A549 (cell line): ENCODE results near the gene HSPG2. TPM values are rescaled to one million over a fixed set of nuclear protein-coding genes. Genes with fewer than 3 reads are reported as not detected.

Experiments
- ATAC-seq, 2 experiments: fragments of 200-7000 bp in 1 of 2; fragments of >200 bp in 1 of 2; cut with Nextera tagmentation in 1 of 2; cut with Tn5 transposase in 1 of 2; 3 replicates each; pipeline versions ENCODE4 v1.8.0 to v1.9.1; 2018 to 2020; ENCODE audit warnings: mild to moderate bottlenecking in 1 of 2, moderate library complexity in 1 of 2
- CTCF ChIA-PET: fragments of 300-600 bp; sonication (Branson Sonifier 250); formaldehyde crosslinking; extraction: SDS; loops from one replicate; lab custom pipeline; 2021; ENCODE audit warnings: antibody characterized with exemption, inconsistent platforms; lab: Yijun Ruan, JAX
- POLR2A ChIA-PET: fragments of 350-600 bp; formaldehyde crosslinking; extraction: SDS; loops from one replicate; lab custom pipeline; 2021; ENCODE audit warnings: antibody characterized with exemption, inconsistent platforms; lab: Yijun Ruan, JAX
- DNase-seq, 2 experiments: peaks; one replicate each; pipeline versions ENCODE4 v3.0.0 to v3.0.0-alpha.2; 2011 to 2016; ENCODE audit warnings: low read depth in 1 of 2, low spot score in 1 of 2
- FAIRE-seq: peaks from 2 replicates; lab custom pipeline; 2011; peaks lifted over from hg19 to GRCh38; lab: Jason Lieb, UNC
- H3K27ac ChIP-seq, 2 experiments: fragments of >200 bp; sonication (Bioruptor Twin); formaldehyde crosslinking; 3 replicates each; pipeline ENCODE4 v1.5.1; 2016 to 2017
- H3K4me1 ChIP-seq: fragments of >200 bp; sonication (Bioruptor Twin); formaldehyde crosslinking; 3 replicates; pipeline ENCODE4 v1.6.1; 2016
- H3K4me2 ChIP-seq: fragments of >200 bp; sonication (Bioruptor Twin); formaldehyde crosslinking; 3 replicates; pipeline ENCODE4 v1.6.1; 2016
- H3K4me3 ChIP-seq: fragments of >200 bp; sonication (Bioruptor Twin); formaldehyde crosslinking; 3 replicates; pipeline ENCODE4 v1.5.1; 2016
- H3K9me3 ChIP-seq: fragments of >200 bp; sonication (Bioruptor Twin); formaldehyde crosslinking; 3 replicates; pipeline ENCODE4 v1.6.1; 2016
- ATOH8 ChIP-seq: fragments of 250-450 bp; sonication (Bioruptor Pico); IDR thresholded peaks from 2 replicates; pipeline ENCODE4 v1.5.0; 2020; ENCODE audit warnings: low read depth, mild to moderate bottlenecking, moderate library complexity
- BCL3 ChIP-seq: fragments of >200 bp; sonication (Bioruptor Twin); formaldehyde crosslinking; IDR thresholded peaks from 3 replicates; pipeline ENCODE4 v1.6.1; 2016
- BHLHE40 ChIP-seq: IDR thresholded peaks from 2 replicates; pipeline ENCODE4 v1.6.1; 2012; ENCODE audit warnings: low read depth, low read length, inconsistent platforms
- CBX2 ChIP-seq: fragments of 200-600 bp; sonication (generic); IDR thresholded peaks from 2 replicates; pipeline ENCODE4 v1.6.1; 2016; ENCODE audit warnings: low read depth, mild to moderate bottlenecking, borderline replicate concordance
- CBX8 ChIP-seq: fragments of 200-600 bp; sonication (generic); IDR thresholded peaks from 2 replicates; pipeline ENCODE4 v1.6.1; 2016
- E2F6 ChIP-seq: IDR thresholded peaks from 2 replicates; pipeline ENCODE4 v1.6.1; 2012; ENCODE audit warnings: low read depth, borderline replicate concordance
- EHF ChIP-seq: fragments of 250-450 bp; sonication (Bioruptor Pico); IDR thresholded peaks from 2 replicates; pipeline ENCODE4 v1.5.0; 2020; ENCODE audit warnings: mild to moderate bottlenecking
- EP300 ChIP-seq, 2 experiments: fragments of >200 bp; sonication (Bioruptor Twin); formaldehyde crosslinking; IDR thresholded peaks; 2 replicates in 1 of 2; 3 replicates in 1 of 2; pipeline ENCODE4 v1.6.1; 2016 to 2017
- ESRRA ChIP-seq: fragments of 150-350 bp; IDR thresholded peaks from 2 replicates; pipeline ENCODE4 v1.6.1; 2014; ENCODE audit warnings: mild to moderate bottlenecking, low read length, borderline replicate concordance
- FOSL2 ChIP-seq, 2 experiments: fragments of 450-650 bp in 1 of 2; fragments of >200 bp in 1 of 2; sonication (Bioruptor Twin) in 1 of 2; formaldehyde crosslinking; IDR thresholded peaks; 2 replicates each; pipeline versions ENCODE4 v1.5.0 to v1.6.1; 2016 to 2020; ENCODE audit warnings: mild to moderate bottlenecking in 1 of 2, moderate library complexity in 1 of 2
- HDAC2 ChIP-seq: fragments of 200-600 bp; sonication (generic); IDR thresholded peaks from 2 replicates; pipeline ENCODE4 v1.6.1; 2016
- HOXB5 ChIP-seq: fragments of 250-450 bp; sonication (Bioruptor Pico); IDR thresholded peaks from 2 replicates; pipeline ENCODE4 v1.5.0; 2020; ENCODE audit warnings: mild to moderate bottlenecking, moderate library complexity
- MAFK ChIP-seq: fragments of 450-650 bp; IDR thresholded peaks from 2 replicates; pipeline ENCODE4 v1.6.1; 2014; ENCODE audit not compliant: partially characterized antibody
- MAZ ChIP-seq: fragments of 150-350 bp; IDR thresholded peaks from 2 replicates; pipeline ENCODE4 v1.6.1; 2014; ENCODE audit warnings: antibody characterized with exemption, low read depth, low read length, borderline replicate concordance
- NFE2L2 ChIP-seq: fragments of 150-350 bp; conservative IDR thresholded peaks from 2 replicates; pipeline ENCODE4 v1.6.1; 2014; ENCODE audit warnings: low read length
- NR3C1 ChIP-seq: fragments of >200 bp; sonication (Bioruptor Twin); formaldehyde crosslinking; IDR thresholded peaks from 3 replicates; pipeline ENCODE4 v1.6.1; 2017
- PHF8 ChIP-seq: fragments of 200-600 bp; sonication (generic); IDR thresholded peaks from 2 replicates; pipeline ENCODE4 v1.6.1; 2016; ENCODE audit warnings: low read depth, mild to moderate bottlenecking, antibody characterized with exemption, moderate library complexity, borderline replicate concordance
- RARB ChIP-seq: fragments of 250-450 bp; sonication (Bioruptor Pico); IDR thresholded peaks from 2 replicates; pipeline ENCODE4 v1.8.0; 2021; ENCODE audit warnings: mild to moderate bottlenecking, moderate library complexity
- REST ChIP-seq: fragments of 200-600 bp; sonication (generic); IDR thresholded peaks from 2 replicates; pipeline ENCODE4 v1.6.1; 2016; ENCODE audit warnings: antibody characterized with exemption, mild to moderate bottlenecking, moderate library complexity
- RFX5 ChIP-seq: fragments of 450-650 bp; IDR thresholded peaks from 2 replicates; pipeline ENCODE4 v1.7.1; 2014; ENCODE audit warnings: antibody characterized with exemption, mild to moderate bottlenecking, moderate library complexity
- TP53 ChIP-seq: fragments of 250-450 bp; sonication (Bioruptor Pico); IDR thresholded peaks from 2 replicates; pipeline ENCODE4 v1.5.0; 2021; ENCODE audit warnings: mild to moderate bottlenecking, moderate library complexity
- ZFP36 ChIP-seq: fragments of 450-650 bp; IDR thresholded peaks from 2 replicates; pipeline ENCODE4 v1.6.1; 2014; ENCODE audit warnings: borderline replicate concordance; ENCODE audit not compliant: partially characterized antibody
- ZNF302 ChIP-seq: fragments of 250-450 bp; sonication (Bioruptor Pico); IDR thresholded peaks from 2 replicates; pipeline ENCODE4 v1.9.0; 2021; ENCODE audit warnings: inconsistent platforms, mild to moderate bottlenecking, moderate library complexity
- WGBS: methylation state at CpG from one replicate; pipeline ENCODE4 v1.1.6; 2017; ENCODE audit errors: missing lambda C conversion rate; 5-methylcytosine and 5-hydroxymethylcytosine counted together
- polyA plus RNA-seq, 4 experiments: library from polyadenylated mRNA; depleted of rRNA in 3 of 4; stranded (reverse); fragments of >200 nt; fragmentation: RNase III in 1 of 4; extraction: RNeasy Plus Mini Kit Qiagen cat#74134 plus additional on column Dnase treatment in 1 of 4; gene quantifications; 2 replicates in 3 of 4; 3 replicates in 1 of 4; pipeline ENCODE4 v1.2.3, GENCODE V29; 2011 to 2017

Gene HSPG2
- polyA plus RNA-seq, 2 of the 4 experiments (the other 2 are of a cell fraction): 7.0 to 42.7 TPM

GRCh38 chr1:21878009-21878773, 58.9 kb downstream of the HSPG2 start:
- CTCF ChIA-PET: no interaction called here
- TF ChIP-seq ZFP36 (no peak), ATOH8 (no peak), CBX8 (no peak), HDAC2 (no peak), PHF8 (no peak), EP300 (IDR thresholded peaks at IDR 0.05) (no peak), MAFK (no peak), ZNF302 (no peak), ESRRA (no peak), REST (no peak), MAZ (no peak)
- TF ChIP-seq, all 56 proteins: peak for 0
- 93% methylated on average over 8 of the region's 25 CpGs for WGBS
- FAIRE-seq: no peak
- POLR2A ChIA-PET: no interaction called here
- no peak for DNase-seq
- H3K4me1 ChIP-seq: no peaks in the 10 kb centered on the region
- H3K4me2 ChIP-seq: no peak overlapping the region
- H3K4me3 ChIP-seq: no peak overlapping the region
- no peak overlapping the region for H3K27ac ChIP-seq
- ATAC-seq: no peak
- no peaks in the 10 kb centered on the region for H3K9me3 ChIP-seq

- TF ChIP-seq NFE2L2 (no peak), BHLHE40 (no peak), RFX5 (no peak), HOXB5 (CRISPR knock-in tag) (no peak), EHF (CRISPR knock-in tag) (no peak), E2F6 (no peak), FOSL2 (IDR thresholded peaks at IDR 0.05) (no peak), FOSL2 (CRISPR knock-in tag; IDR thresholded peaks at IDR 0.05) (no peak), EP300 (IDR thresholded peaks at IDR 0.05) (no peak), RARB (CRISPR knock-in tag) (no peak)
- no peak for FAIRE-seq
These were observed 60.8 kb downstream of the HSPG2 start for GRCh38 chr1:21876267-21876666.

GRCh38 chr1:21875621-21876063, 61.5 kb downstream of the HSPG2 start:
- WGBS: 91% methylated on average over 12 of the region's 16 CpGs
- no peak overlapping the region for H3K4me3 ChIP-seq
- ATAC-seq: no peak; a peak in 1 of 6 replicates

More at GRCh38 chr1:21876267-21876666, 60.8 kb downstream of the HSPG2 start:
- WGBS: 91% methylated on average over 13 of the region's 16 CpGs
- no peak for DNase-seq
- Histone ChIP-seq H3K27ac (no peak overlapping the region), H3K4me3 (no peak overlapping the region), H3K9me3 (no peaks in the 10 kb centered on the region), H3K4me2 (no peak overlapping the region), H3K4me1 (no peaks in the 10 kb centered on the region)
- ATAC-seq: no peak
- CTCF ChIA-PET: no interaction called here
- POLR2A ChIA-PET: no interaction called here

More at GRCh38 chr1:21875621-21876063, 61.5 kb downstream of the HSPG2 start:
- Histone ChIP-seq H3K9me3 (no peaks in the 10 kb centered on the region), H3K27ac (no peak overlapping the region), H3K4me2 (no peak overlapping the region), H3K4me1 (peaks cover 4% of the 10 kb centered on the region; the same call in 2 of the 3 replicates)
- DNase-seq (no peak), FAIRE-seq (no peak)
- ChIA-PET CTCF (no interaction called here), POLR2A (no interaction called here)
- no peak for TF ChIP-seq E2F6
- TF ChIP-seq FOSL2 (IDR thresholded peaks at IDR 0.05): no peak
- TF ChIP-seq FOSL2 (CRISPR knock-in tag; IDR thresholded peaks at IDR 0.05): no peak
- no peak for TF ChIP-seq HDAC2
- TF ChIP-seq NR3C1: no peak
- no peak for TF ChIP-seq TP53 (CRISPR knock-in tag)
- no peak for TF ChIP-seq CBX2
- no peak for TF ChIP-seq BCL3
